ENCODE results near the gene COG5. TPM values are rescaled to one million over a fixed set of nuclear protein-coding genes. Genes with fewer than 3 reads are reported as not detected.

COG5 gene
- total RNA-seq, 1 experiment from 2014 or later, result 29.1 TPM

DNA sequence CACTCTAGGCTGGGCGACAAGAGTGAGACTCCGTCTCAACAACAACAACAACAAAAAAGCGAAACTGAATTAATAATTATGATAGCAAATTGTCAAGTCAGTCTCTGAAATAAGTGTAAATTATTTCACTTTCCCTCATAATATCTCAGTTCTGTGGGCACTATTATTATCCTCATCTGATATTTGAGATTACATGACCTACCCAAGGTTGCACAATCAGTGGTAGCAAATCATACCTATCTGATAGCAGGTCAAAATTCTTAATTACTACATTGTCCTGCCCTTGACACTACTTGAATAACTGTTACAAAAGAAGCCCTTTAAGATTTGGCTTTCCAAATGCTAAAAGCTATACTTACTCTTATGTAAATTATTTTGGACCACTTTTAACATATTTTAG is 209.1 kb downstream of the COG5 start:
- no peaks in the 10 kb centered on the region for H3K27me3 ChIP-seq (ENCODE audit: control insufficient read depth, insufficient read depth, low read length)
- in situ Hi-C loops (cut with HindIII; ENCODE audit: low pct_unique_long_range_greater_than_20kb, low sequenced_read_pairs), result no loop called here
- intact Hi-C loops (cut with micrococcal nuclease; ENCODE audit: unreplicated experiment), result no loop called here
- H3K4me3 ChIP-seq (ENCODE audit: low read depth in 2 of 2, low read length in 2 of 2), result no peak overlapping the region
- H3K4me1 ChIP-seq (ENCODE audit: control insufficient read depth, insufficient read depth, low read length), result no peaks in the 10 kb centered on the region
- POLR2A ChIA-PET, result no interaction called here
- TF ChIP-seq POLR2AphosphoS5 (IDR thresholded peaks at IDR 0.05; ENCODE audit: low read depth, low read length) (no peak), SIN3A (IDR thresholded peaks at IDR 0.05; ENCODE audit: borderline replicate concordance, insufficient read depth, low read depth, low read length) (no peak)
- TF ChIP-seq, protein P1, sequence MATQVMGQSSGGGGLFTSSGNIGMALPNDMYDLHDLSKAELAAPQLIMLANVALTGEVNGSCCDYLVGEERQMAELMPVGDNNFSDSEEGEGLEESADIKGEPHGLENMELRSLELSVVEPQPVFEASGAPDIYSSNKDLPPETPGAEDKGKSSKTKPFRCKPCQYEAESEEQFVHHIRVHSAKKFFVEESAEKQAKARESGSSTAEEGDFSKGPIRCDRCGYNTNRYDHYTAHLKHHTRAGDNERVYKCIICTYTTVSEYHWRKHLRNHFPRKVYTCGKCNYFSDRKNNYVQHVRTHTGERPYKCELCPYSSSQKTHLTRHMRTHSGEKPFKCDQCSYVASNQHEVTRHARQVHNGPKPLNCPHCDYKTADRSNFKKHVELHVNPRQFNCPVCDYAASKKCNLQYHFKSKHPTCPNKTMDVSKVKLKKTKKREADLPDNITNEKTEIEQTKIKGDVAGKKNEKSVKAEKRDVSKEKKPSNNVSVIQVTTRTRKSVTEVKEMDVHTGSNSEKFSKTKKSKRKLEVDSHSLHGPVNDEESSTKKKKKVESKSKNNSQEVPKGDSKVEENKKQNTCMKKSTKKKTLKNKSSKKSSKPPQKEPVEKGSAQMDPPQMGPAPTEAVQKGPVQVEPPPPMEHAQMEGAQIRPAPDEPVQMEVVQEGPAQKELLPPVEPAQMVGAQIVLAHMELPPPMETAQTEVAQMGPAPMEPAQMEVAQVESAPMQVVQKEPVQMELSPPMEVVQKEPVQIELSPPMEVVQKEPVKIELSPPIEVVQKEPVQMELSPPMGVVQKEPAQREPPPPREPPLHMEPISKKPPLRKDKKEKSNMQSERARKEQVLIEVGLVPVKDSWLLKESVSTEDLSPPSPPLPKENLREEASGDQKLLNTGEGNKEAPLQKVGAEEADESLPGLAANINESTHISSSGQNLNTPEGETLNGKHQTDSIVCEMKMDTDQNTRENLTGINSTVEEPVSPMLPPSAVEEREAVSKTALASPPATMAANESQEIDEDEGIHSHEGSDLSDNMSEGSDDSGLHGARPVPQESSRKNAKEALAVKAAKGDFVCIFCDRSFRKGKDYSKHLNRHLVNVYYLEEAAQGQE (IDR thresholded peaks at IDR 0.05; ENCODE audit: insufficient read depth in 1 of 2, low read depth in 2 of 2, low read length in 1 of 2), result no peak
- CTCF ChIA-PET, result no interaction called here
- BruUV-seq (replicated peaks), result no TSS peak
- ATAC-seq (no peak), DNase-seq (ENCODE audit: low read depth, low spot score) (no peak)
- no peaks in the 10 kb centered on the region for H3K36me3 ChIP-seq (ENCODE audit: control insufficient read depth, insufficient read depth, low read length)
- no peaks in the 10 kb centered on the region for H3K9me3 ChIP-seq (ENCODE audit: control insufficient read depth, insufficient read depth, low read depth, low read length)
- H3K27ac ChIP-seq (ENCODE audit: low read length), result no peak overlapping the region

- ChIA-PET CTCF (no interaction called here), POLR2A (no interaction called here)
- DNase-seq (ENCODE audit: low read depth, low spot score) (no peak), ATAC-seq (no peak)
- BruUV-seq (replicated peaks), result no TSS peak
- H3K4me1 ChIP-seq (ENCODE audit: control insufficient read depth, insufficient read depth, low read length), result no peaks in the 10 kb centered on the region
- in situ Hi-C loops (cut with HindIII; ENCODE audit: low pct_unique_long_range_greater_than_20kb, low sequenced_read_pairs), result no loop called here
- H3K27me3 ChIP-seq (ENCODE audit: control insufficient read depth, insufficient read depth, low read length), result no peaks in the 10 kb centered on the region
- H3K4me3 ChIP-seq (ENCODE audit: low read depth in 2 of 2, low read length in 2 of 2), result no peak overlapping the region
- intact Hi-C loops (cut with micrococcal nuclease; ENCODE audit: unreplicated experiment), result no loop called here
- no peak overlapping the region for H3K27ac ChIP-seq (ENCODE audit: low read length)
- no peaks in the 10 kb centered on the region for H3K36me3 ChIP-seq (ENCODE audit: control insufficient read depth, insufficient read depth, low read length)
- TF ChIP-seq, protein P1 (IDR thresholded peaks at IDR 0.05; ENCODE audit: insufficient read depth in 1 of 2, low read depth in 2 of 2, low read length in 1 of 2), result no peak
- TF ChIP-seq POLR2AphosphoS5 (IDR thresholded peaks at IDR 0.05; ENCODE audit: low read depth, low read length), result no peak
- no peak for TF ChIP-seq TCF7L2 (IDR thresholded peaks at IDR 0.05; ENCODE audit: low read depth, low read length)
- TF ChIP-seq SIN3A (IDR thresholded peaks at IDR 0.05; ENCODE audit: borderline replicate concordance, insufficient read depth, low read depth, low read length), result no peak
- TF ChIP-seq CTCF (IDR thresholded peaks at IDR 0.05), result no peak
- H3K9me3 ChIP-seq (ENCODE audit: control insufficient read depth, insufficient read depth, low read depth, low read length), result no peaks in the 10 kb centered on the region
Observed at GRCh38 chr7:107353701-107354100, 210.0 kb downstream of the COG5 start.
